ENCODE measurements around the gene NRIP1.
"Not testable (repeated sequence)": the region's sequence is repeated elsewhere in the genome, so short reads cannot be mapped to it uniquely, and the experiment has no call there.

NRIP1 gene

DNA sequence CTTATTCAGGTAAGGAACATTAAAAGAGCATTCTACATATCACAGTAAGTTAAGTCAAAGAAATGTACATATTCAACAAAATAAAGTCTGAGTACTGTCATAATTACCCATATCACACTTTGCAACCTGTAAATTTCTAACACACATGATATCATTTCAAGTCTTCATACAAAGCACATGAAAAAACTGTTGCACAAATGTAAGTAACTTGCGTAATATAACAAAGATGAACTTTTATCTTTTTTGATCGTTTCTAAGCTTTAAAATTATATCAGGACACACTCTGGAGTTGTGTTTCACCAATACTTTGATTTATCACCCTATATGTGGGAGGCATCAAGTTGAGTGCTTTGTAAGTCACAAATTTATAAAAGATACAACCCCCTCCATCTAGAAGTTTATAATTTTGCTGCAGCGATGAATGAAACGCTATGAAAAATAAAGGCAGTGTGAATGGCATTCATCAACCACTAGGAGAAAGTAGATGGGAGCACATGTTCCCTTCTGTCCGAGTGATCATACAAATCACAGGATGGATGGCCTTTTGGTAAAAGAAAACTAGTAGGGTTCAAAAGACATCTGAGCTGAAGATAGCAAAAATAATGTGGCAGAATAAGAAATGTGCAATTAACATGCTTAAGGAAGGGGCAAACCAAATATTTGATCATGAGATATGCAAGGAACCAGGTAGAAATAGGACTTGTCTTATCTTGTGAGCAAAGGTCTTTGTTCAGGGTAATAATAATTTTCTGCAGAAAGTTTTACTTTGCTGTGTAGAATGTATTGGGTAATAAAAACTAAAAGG, 27.5 kb downstream of the NRIP1 start:
- DNase-seq: no peak

DNA sequence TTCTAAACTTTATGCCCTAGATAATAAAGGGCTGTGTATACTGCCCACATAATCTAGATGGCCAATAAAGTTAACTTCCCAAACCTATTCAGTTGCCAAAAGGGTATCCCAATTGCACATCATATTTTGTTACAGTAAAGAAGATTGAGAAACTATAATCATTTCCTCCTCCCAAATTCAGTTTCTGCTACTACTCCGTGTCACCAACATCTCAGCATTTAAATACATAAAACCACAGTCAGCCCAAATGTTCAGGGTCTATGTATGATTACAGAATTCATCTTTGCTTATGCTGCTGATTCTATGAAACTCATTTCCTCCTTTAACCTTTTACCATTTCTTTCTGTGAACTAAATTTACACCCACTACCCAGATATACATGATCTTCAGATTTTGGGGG, 28.6 kb downstream of the NRIP1 start:
- DNase-seq: no peak

DNA sequence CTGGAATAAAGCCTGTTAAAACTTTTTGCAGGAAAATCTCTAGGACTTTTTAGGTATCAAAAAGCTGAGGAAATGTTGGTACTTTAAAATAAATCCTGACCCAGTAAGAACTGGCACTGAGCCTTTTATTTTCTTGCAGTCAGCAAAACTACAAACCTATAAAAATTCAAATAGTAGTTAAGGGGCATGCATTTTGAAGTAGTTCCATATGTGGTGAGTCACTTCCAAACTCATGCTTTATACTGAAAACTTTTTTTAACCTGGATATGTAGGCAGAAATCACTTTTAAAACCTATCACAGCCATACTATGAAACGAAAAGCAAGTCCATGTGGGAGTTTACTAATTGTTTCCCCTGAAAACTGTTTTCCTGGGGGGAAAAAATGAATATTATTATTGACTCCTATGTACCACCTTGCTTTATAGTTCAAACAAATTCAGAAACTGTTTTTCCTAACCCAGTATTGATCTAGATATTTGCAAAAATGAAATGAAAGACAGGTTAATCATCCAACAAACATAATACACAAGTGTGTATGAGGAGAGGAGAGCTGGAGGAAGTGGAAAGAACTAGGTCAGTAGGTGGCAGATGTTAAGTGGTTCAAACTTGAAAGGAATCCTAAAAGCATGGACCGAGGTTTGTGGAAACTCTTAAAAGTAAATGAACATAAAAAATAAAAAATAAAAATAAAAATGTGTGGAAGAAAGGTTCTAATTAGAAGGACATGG, 30.5 kb downstream of the NRIP1 start:
- no peak for DNase-seq

DNA sequence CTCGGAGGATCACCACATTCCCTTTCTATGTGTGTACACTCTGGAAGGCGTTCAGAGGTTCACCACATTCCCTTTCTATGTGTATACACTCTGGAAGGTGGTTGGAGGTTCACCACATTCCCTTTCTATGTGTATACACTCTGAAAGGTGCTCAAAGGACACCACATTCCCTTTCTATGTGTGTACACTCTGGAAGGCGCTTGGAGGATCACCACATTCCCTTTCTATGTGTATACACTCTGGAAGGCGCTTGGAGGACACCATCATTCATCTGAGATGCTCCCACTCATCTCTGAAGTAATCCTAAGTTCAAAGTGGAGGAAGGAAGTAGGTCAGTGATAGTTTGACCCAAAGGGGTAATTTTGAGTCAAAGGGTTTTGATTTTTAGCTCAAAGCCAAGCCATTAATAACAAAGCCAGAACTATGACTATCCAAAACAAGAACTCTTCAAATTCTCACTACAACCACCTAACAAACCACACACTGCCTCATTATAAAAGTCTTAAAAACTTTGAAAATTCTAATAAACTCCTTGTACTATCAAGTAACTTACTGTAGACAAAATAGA, 32.9 kb downstream of the NRIP1 start:
- no peak for DNase-seq

- DNase-seq: not testable (repeated sequence)
Observed at GRCh38 chr21:15031362-15031761, 33.4 kb downstream of the NRIP1 start.

- DNase-seq: not testable (repeated sequence)
Observed at GRCh38 chr21:15030861-15031260, 33.9 kb downstream of the NRIP1 start.

- DNase-seq: no peak
Observed at GRCh38 chr21:15029077-15029476, 35.7 kb downstream of the NRIP1 start.

GRCh38 chr21:15028186-15028585, 36.6 kb downstream of the NRIP1 start:
- no peak for DNase-seq

DNA sequence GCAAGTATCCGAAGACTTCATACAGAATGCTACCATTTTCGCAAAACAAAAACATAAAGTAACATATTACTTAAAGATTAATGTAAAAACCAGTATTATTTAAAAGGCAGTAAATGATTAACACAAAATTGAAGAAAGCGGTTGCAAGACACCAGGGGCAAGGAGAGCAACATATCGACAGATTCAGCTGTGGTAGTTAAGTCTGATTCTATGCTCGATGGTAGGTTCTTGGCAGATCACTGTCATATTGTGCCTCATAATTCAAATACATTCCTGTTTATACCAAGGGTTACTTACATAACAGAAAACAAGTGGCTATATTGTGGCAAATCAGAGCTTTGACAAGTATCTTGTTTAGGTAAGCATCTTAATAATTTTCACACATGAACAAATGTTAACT, 37.7 kb downstream of the NRIP1 start:
- no peak for DNase-seq

DNA sequence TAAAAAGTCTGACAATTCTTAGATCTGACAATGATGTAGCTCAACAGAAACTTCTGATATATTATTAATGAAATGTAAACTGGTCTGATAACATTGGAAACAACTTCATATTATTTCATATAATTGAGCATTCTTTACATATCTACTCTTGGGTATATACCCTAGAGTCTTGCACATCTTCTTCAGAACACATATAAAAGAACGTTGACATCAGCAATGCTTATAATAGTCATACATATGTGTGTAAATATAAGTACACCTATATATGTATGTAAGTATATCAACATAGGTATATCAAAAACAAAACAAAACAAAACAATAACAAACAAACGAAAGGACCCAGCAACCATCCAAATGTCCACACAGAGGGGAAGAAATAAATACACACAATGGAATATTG, 38.4 kb downstream of the NRIP1 start:
- DNase-seq: no peak

DNA sequence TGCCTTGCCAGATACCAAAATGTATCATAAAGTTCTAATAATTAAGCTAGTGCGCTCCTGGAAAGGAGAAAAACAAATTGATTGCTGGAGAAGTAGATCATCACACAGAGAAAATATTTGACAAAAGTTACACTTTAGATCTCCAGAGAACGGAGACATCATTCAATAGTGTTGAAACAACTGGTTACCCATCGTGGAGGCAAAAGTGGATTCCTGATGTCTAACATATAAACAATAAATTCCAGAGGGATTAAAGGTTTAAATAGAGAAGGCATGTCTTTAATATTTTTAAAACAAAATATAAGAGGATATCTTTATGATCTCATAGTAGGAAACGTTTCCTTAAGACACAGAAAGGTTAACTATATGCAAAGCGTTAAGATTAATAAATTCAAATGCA, 41.0 kb downstream of the NRIP1 start:
- DNase-seq: no peak

DNA sequence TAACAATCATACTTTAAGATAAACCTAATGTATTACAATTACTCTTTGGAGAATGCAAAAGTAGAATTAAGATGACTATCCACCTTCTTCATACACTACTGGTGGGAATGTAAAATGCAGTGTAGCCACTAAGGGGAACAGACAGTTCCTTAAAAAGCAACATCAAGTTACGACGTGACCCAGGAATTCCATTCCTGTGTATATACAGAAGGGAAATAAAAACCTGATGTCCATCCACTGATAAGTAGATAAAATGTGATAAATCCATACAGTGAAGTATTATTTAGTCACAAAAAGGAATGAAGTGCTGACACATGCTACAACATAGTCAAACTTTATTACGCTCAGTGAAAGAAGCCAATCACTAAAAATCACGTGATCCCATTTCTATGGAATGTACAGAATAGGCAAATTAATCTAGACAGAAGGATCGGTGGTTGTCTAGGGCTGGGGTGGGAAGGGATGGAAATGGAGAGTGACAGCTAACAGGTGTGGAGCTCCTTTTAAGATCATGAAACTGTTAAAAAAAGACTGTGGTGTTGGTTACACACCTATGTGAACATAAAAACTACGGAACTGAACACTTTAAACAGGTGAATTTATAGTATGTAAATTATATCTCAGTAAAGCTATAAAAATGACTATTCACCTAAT, 42.1 kb downstream of the NRIP1 start:
- no peak for DNase-seq

GRCh38 chr21:15020797-15021196, 44.0 kb downstream of the NRIP1 start:
- DNase-seq: no peak

- no peak for DNase-seq
Observed at GRCh38 chr21:15018382-15018781, 46.4 kb downstream of the NRIP1 start.

DNA sequence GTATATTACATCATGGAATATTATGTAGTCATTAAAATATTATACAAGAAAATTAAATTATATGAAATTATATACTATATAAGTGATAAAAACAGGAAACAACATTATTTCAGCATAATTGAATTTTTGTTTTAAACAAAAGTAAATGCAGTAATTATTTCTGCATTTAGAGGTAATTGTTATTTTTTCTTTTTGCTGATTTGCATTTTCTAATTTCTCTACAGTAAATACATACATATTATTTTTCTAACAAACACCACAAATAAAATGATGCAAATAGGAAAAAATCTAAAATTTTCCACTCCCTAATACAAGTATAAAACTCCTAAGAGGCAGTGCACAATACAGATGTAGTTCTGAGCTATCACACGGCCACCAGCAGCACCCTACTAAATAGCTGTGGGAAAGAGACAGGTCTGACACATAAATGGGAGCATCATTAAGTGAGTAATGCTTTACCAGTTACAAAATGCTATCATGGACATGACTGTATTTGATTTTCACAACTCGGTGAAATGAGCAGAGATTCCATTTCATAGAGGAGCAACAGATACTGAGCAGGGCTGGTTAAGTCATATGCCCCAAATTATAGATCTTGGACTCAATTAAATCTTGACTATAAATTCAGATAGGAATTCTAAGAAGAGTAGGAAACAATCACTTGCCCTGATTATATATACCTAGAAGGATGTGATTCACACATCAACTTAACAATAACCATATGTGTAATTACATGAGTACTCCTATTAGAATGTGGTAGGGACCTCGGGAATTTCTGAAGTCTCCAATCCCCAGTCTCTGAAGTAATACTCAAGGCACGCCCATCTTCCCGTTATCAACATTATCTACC, 49.0 kb downstream of the NRIP1 start:
- no peak for DNase-seq

DNA sequence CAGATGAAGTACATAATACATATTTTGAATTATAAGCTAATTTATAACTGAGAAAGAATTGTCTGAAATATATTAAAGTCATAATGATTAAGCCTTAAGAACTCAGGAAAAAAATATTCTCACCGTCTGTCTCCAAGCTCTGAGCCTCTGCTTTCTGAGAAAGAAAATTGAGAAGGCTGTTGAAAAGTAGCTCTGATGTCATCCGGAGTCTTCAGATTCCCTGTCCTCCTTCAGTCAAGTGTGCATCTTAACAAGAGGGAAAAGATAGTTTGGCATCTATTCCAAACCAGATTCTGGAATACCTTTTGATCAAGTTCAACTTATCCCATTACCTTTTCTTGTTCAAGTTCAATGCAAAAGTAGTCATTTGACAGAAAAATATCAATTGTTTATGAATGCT, 50.6 kb downstream of the NRIP1 start:
- no peak for DNase-seq

- no peak for DNase-seq
Observed at GRCh38 chr21:15011967-15012366, 52.8 kb downstream of the NRIP1 start.

GRCh38 chr21:15010645-15011044, 54.2 kb downstream of the NRIP1 start:
- DNase-seq: no peak

GRCh38 chr21:15009837-15010363, 54.9 kb downstream of the NRIP1 start:
- DNase-seq: no peak

GRCh38 chr21:15007716-15008296, 57.0 kb downstream of the NRIP1 start:
- DNase-seq: no peak

DNA sequence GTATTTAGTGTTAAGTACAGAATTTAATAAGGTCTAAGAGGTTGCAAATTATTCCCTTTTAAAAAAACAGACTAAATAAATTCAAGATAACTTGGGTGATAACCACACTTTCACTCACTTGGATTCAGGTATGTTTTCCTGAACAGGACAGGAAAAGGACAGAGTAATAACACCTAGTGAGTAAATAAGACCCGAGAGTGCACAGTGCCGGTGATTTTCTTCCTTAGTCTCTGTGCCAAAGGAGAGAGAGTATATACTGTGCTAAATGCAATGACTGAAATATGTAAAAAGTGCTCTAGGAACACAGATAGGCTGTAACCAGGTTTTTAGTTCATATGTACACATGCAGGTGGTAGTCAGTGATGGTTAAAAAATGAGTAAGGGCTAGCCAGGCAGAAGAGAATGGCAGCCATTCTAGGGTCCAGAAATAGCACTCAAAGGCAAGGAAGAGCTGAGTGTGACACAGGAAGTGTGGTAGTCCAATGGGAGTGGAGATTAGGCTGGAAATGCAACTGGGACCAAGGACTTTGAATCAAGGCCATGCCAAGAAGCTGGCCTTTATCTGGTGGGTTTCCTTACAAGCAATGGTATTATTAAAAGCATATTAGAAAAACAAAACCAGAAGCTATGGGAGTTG, 58.1 kb downstream of the NRIP1 start:
- DNase-seq: no peak
